Inflammatory macrophage treated with lipopolysaccharide for 4 hours (primary cell): ENCODE data around the gene RNF145.
"Not testable (repeated sequence)": the region's sequence is repeated elsewhere in the genome, so short reads cannot be mapped to it uniquely, and the experiment has no call there.

Source experiments
- DNase-seq: peaks from one replicate; pipeline ENCODE4 v3.0.0-alpha.2; 2020

RNF145 gene

GRCh38 chr5:159152876-159153275, 56.5 kb downstream of the RNF145 start:
- no peak for DNase-seq

DNA sequence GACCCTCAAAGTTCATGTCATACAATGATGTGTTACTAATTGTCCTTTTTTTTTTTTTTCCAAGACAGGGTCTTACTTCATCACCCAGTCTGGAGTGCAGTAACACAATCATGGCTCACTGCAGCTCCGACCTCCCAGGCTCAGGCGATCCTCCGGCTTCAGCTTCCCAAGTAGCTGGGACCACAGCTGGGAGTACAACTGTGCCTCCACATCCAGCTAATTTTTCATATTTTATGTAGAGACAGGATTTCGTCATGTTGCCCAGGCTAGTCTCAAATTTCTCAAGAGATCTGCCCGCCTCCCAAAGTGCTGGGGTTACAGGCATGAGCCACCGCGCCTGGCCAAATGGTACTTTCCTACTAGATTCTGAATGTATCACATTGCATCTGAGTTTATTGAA, 60.3 kb downstream of the RNF145 start:
- DNase-seq = no peak

DNA sequence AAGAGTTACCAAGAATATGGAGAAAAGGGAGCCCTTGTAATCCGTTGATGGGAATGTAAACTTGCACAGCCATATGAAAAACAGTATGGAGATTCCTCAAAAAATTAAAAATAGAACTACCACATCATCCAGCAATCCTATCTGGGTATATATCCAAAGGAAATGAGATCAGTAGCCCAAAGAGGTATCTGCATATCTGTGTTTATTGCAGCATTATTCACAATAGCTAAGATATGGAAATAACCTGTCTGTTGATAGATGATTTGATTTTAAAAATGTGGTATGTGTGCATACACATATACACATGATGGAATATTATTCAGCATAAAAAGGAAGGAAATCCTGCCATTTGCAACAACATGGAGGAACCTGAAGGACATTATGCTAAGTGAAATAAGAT, 61.4 kb downstream of the RNF145 start:
- DNase-seq = no peak

GRCh38 chr5:159146839-159147238, 62.5 kb downstream of the RNF145 start:
- no peak for DNase-seq

GRCh38 chr5:159145160-159145559, 64.2 kb downstream of the RNF145 start:
- DNase-seq = not testable (repeated sequence)

DNA sequence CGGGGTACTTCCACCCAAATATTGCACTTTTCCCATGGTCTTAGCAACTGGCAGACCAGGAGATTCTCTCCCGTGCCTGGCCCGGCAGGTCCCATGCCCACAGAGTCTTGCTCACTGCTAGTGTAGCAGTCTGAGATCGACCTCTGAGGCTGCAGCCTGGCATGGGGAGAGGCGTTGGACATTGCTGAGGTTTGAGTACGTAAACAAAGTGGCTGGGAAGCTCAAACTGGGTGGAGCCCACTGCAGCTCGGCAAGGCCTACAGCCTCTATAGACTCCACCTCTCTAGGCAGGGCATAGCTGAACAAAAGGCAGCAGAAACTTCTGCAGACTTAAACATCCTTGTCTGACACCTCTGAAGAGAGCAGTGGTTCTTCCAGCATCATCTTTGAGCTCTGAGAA, 69.6 kb downstream of the RNF145 start:
- DNase-seq = no peak

DNA sequence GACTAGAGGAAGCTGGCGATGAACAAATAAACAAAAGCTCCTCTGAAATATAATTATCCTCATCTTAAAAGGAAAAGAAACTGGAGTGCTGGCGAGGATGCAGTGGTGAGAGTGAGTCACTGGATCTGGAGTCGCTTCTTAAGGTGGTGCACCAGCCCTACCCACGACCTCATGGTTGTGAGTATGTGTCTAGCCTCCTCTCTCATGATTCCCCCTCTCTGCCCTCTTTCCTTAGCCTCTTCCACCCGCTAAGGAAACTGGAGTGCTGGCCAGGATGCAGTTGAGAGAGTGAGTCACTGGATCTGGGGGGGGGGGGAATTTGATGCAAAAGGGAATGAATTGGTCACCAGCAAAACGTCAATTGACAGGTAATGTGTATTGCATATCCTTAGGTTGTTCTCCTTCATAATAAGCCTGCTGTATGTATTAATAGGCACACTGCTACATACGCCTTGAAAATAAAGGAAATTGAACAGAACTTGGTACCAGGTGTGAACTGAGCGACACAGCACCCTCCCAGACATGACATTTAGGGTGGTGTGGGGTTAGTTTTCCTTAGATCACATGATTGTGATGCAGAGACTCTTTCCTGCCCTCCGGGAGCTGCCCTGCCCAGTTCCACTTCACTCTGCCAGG, 73.3 kb downstream of the RNF145 start:
- DNase-seq = no peak

DNA sequence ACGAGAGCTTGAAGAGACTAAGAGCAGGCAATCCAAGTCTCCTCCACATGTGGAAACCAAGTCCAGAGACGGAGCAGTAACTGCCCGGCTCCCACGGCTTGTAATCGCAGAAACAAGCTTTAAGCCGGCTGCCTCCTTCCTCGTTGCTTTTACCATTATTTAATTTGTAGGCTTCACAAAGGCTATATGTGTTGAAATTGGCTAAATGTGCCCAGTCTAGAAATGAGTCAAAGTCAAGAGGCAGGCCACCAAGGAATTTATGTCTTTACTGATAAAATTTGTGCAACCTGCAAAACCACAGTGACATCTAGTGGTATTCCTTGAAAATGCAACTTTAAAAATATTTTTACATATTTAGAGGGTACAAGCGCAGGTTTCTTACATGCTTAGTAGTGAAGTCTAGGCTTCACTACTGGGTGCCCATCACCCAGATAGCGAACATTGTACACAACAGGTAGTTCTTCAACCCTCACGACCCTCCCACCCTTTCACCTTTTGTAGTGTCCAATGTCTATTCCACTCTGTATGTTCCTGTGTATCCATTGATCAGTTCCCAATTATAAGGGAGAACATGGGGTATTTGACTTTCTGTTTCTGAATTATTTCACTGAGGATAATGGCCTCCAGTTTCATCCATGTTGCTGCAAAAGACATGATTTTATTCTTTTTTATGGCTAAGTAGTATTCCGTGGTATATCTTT, 76.2 kb downstream of the RNF145 start:
- DNase-seq = peak; percentile 51

GRCh38 chr5:159132429-159133040, 76.8 kb downstream of the RNF145 start:
- no peak for DNase-seq

DNA sequence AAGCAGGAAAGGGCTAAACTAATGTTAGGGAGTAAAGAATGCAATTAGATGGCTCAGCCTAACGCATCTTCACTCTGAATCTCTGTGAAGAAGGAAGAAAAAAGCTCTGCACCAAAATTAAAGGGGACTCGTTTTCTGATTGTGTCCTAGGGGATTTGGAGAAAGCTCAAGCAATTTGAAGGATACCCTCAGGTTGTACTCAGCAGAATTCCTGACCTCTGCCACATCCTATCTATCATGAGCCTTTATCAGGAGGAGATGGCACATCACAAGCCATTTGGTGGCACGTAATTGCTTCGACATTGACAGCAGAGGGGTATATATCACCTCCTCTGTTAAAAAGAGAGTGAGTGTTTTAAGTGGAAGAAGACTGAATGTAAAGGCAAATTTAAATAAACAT, 77.4 kb downstream of the RNF145 start:
- no peak for DNase-seq

GRCh38 chr5:159130871-159131270, 78.5 kb downstream of the RNF145 start:
- no peak for DNase-seq

- no peak for DNase-seq
These were observed 81.2 kb downstream of the RNF145 start for GRCh38 chr5:159128070-159128541.

- DNase-seq = no peak
These were observed 85.7 kb downstream of the RNF145 start for GRCh38 chr5:159123700-159124099.

DNA sequence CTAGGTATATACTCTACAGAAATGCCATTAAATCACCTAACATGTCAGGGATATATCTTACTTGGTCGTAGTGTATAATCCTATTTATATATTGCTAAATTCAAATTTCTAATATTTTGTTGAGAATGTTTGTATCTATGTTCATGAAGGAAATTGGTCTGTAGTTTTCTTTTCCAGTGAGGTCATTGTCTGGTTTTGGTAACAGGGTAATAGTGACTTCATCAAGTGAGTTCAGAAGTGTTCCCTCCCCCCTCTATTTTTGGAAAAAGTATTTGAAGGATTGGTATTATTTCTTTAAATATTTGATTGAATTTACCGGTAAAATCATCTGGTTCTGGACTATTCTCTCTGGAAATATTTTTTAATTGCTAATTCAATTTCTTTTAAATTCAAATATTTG, 86.2 kb downstream of the RNF145 start:
- no peak for DNase-seq

DNA sequence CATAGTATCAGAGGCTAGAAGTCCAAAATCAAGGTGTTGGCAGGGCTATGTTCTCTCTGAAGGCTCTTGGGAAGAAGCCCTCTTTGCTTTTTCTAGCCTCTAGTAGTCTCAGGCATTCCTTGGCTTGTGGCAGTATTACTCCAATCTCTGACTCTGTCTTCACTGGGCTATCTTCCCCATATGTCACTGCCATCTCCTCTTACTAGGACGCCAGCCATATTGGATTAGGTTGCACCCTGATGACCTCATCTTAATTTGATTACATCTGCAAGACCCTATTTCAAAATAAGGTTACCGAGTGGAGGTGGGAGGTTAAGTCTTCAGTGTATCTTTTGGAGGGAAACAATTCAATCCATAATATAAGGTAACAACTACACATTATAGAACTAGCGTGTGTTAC, 88.3 kb downstream of the RNF145 start:
- no peak for DNase-seq

DNA sequence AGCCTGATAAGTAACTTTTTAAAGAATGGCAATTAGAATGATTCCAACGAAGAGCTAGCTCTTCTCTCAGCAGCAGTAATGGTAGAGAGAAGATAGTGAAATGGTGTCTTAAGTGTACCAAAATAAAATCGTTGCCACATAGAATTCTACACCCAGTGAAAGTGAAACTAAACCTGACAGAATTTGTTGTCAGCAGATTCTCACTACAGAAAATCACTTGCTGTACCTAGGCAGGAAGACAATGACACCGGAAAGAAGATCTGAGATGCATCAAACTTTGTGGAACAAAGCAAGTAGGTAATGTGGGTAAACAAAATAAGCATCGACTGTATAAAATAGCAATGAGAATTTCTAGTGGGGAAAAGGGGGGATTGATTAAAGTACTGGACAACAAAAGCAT, 88.9 kb downstream of the RNF145 start:
- peak; percentile 20 for DNase-seq

GRCh38 chr5:159119842-159120241, 89.5 kb downstream of the RNF145 start:
- not testable (repeated sequence) for DNase-seq

DNA sequence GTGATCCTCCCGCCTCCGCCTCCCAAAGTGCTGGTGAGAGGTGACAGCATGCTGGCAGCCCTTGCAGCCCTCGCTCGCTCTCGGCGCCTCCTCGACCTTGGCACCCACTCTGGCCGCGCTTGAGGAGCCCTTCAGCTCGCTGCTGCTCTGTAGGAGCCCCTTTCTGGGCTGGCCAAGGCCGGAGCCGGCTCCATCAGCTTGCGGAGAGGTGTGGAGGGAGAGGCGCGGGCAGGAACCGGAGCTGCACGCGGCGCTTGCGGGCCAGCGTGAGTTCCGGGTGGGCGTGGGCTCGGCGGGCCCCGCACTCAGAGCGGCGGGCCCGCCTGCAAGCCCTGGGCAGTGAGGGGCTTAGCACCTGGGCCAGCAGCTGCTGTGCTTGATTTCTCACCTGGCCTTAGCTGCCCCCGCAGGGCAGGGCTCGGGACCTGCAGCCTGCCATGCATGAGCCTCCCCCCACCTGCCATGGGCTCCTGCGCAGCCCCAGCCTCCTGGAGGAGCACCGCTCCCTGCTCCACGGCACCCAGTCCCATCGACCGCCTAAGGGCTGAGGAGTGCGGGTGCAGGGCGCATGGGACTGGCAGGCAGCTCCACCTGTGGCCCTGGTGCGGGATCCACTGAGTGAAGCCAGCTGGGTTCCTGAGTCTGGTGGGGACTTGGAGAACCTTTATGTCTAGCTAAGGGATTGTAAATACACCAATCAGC, 90.2 kb downstream of the RNF145 start:
- DNase-seq = not testable (repeated sequence)

- DNase-seq = no peak
These were observed 95.9 kb downstream of the RNF145 start for GRCh38 chr5:159113405-159113804.

- no peak for DNase-seq
These were observed 96.9 kb downstream of the RNF145 start for GRCh38 chr5:159112436-159112835.
